GM12878 (cell line): ENCODE measurements around the gene HOXD13. TPM values are rescaled to one million over a fixed set of nuclear protein-coding genes. Genes with fewer than 3 reads are reported as not detected.
A peak's percentile ranks its signal among the peaks of the same experiment; 100 is the strongest.

Experiments used
- ATAC-seq: fragments of 200-7000 bp; cut with Tn5 transposase; 3 replicates; pipeline ENCODE4 v1.9.1; 2020; ENCODE audit warnings: mild to moderate bottlenecking, moderate library complexity
- BruUV-seq: library from RNA; stranded (reverse); fragments of 400-500 nt; replicated peaks from 2 replicates; lab custom pipeline; 2021; lab: Mats Ljungman, UMichigan
- CTCF ChIA-PET: fragments of 300-600 bp; sonication (Branson Sonifier 250); formaldehyde crosslinking; extraction: SDS; loops from one replicate; lab custom pipeline; 2021; ENCODE audit warnings: inconsistent platforms; lab: Yijun Ruan, JAX
- POLR2A ChIA-PET: fragments of 350-600 bp; formaldehyde crosslinking; extraction: SDS; loops from one replicate; lab custom pipeline; 2021; ENCODE audit warnings: inconsistent platforms; lab: Charles Lee
- RAD21 ChIA-PET: fragments of 300-600 bp; sonication (Branson Sonifier 250); formaldehyde crosslinking; loops from one replicate; lab custom pipeline; 2023; ENCODE audit warnings: antibody characterized with exemption; ENCODE audit not compliant: unreplicated experiment; lab: Charles Lee
- SMC1A ChIA-PET: fragments of 300-600 bp; sonication (Branson Sonifier 250); formaldehyde crosslinking; loops from one replicate; lab custom pipeline; 2023; ENCODE audit not compliant: unreplicated experiment, uncharacterized antibody; lab: Charles Lee
- DNase-seq: peaks from one replicate; pipeline ENCODE4 v3.0.0-alpha.2; 2011; ENCODE audit warnings: low read depth, low spot score
- FAIRE-seq: peaks from 3 replicates; lab custom pipeline; 2011; peaks lifted over from hg19 to GRCh38; lab: Jason Lieb, UNC
- H2AFZ ChIP-seq: 2 replicates; pipeline ENCODE4 v1.6.0; 2011; ENCODE audit warnings: low read depth, low read length, control low read depth; ENCODE audit not compliant: control insufficient read depth
- H3K27ac ChIP-seq: 2 replicates; pipeline ENCODE4 v1.5.1; 2011; ENCODE audit warnings: control low read depth; ENCODE audit not compliant: control insufficient read depth, insufficient read depth
- H3K27me3 ChIP-seq, 2 experiments: replicated peaks in 1 of 2; 2 replicates each; pipeline versions ENCODE4 v1.6.0 to v1.6.1; 2011; ENCODE audit warnings: low read length in 1 of 2; ENCODE audit not compliant: control insufficient read depth in 2 of 2, insufficient read depth in 2 of 2
- H3K36me3 ChIP-seq, 2 experiments: 2 replicates each; pipeline ENCODE4 v1.5.1; 2011; ENCODE audit warnings: low read length in 1 of 2; ENCODE audit not compliant: control insufficient read depth in 2 of 2, insufficient read depth in 2 of 2
- H3K4me1 ChIP-seq: 2 replicates; pipeline ENCODE4 v1.6.1; 2011; ENCODE audit warnings: mild to moderate bottlenecking, low read length, moderate library complexity, mixed read lengths; ENCODE audit not compliant: control insufficient read depth, insufficient read depth
- H3K4me2 ChIP-seq: 2 replicates; pipeline ENCODE4 v1.6.0; 2011; ENCODE audit warnings: control low read depth; ENCODE audit not compliant: control insufficient read depth, insufficient read depth
- H3K4me3 ChIP-seq: fragments of 200-600 bp; sonication (generic); 2 replicates; pipeline ENCODE4 v1.5.1; 2016
- H3K79me2 ChIP-seq: 2 replicates; pipeline ENCODE4 v1.6.0; 2011; ENCODE audit warnings: low read length; ENCODE audit not compliant: control insufficient read depth, insufficient read depth
- H3K9ac ChIP-seq: 2 replicates; pipeline ENCODE4 v1.8.0; 2011; ENCODE audit warnings: low read length, control low read depth, mixed read lengths; ENCODE audit not compliant: control insufficient read depth, insufficient read depth
- H3K9me3 ChIP-seq: replicated peaks from 3 replicates; pipeline ENCODE4 v1.5.1; 2011; ENCODE audit warnings: mild to moderate bottlenecking, low read length; ENCODE audit not compliant: control insufficient read depth, insufficient read depth
- H4K20me1 ChIP-seq: 2 replicates; pipeline ENCODE4 v1.6.0; 2011; ENCODE audit not compliant: control insufficient read depth, insufficient read depth
- CHD1 ChIP-seq: IDR thresholded peaks from 2 replicates; pipeline ENCODE4 v1.6.1; 2012; ENCODE audit warnings: low read depth, low read length, improper control_type of control experiment
- E4F1 ChIP-seq: fragments of 450-650 bp; IDR thresholded peaks from 2 replicates; pipeline ENCODE4 v1.6.1; 2018; ENCODE audit warnings: borderline replicate concordance, mild to moderate bottlenecking; ENCODE audit not compliant: partially characterized antibody
- ESRRA ChIP-seq: IDR thresholded peaks from 2 replicates; pipeline ENCODE4 v1.6.1; 2012; ENCODE audit warnings: mild to moderate bottlenecking, low read length, improper control_type of control experiment
- EZH2 ChIP-seq: IDR thresholded peaks from 2 replicates; pipeline ENCODE4 v1.6.1; 2012; ENCODE audit warnings: low read depth, mild to moderate bottlenecking, control low read depth, inconsistent platforms, low read length, borderline replicate concordance; ENCODE audit not compliant: control insufficient read depth
- FOXK2 ChIP-seq: fragments of 450-650 bp; IDR thresholded peaks from 2 replicates; pipeline ENCODE4 v1.6.1; 2017; ENCODE audit warnings: mild to moderate bottlenecking, moderate library complexity
- GABPA ChIP-seq: IDR thresholded peaks from 2 replicates; pipeline ENCODE4 v1.6.1; 2014; ENCODE audit warnings: antibody characterized with exemption, low read depth, mild to moderate bottlenecking, inconsistent platforms
- KDM1A ChIP-seq: fragments of 200-600 bp; sonication (generic); IDR thresholded peaks from 2 replicates; pipeline ENCODE4 v1.6.1; 2016; ENCODE audit warnings: borderline replicate concordance
- NFYA ChIP-seq: IDR thresholded peaks from 2 replicates; pipeline ENCODE4 v1.6.1; 2011; ENCODE audit warnings: low read depth, mild to moderate bottlenecking, low read length, improper control_type of control experiment, borderline replicate concordance
- NFYB ChIP-seq: IDR thresholded peaks from 2 replicates; pipeline ENCODE4 v1.6.1; 2011; ENCODE audit warnings: low read depth, mild to moderate bottlenecking, low read length, improper control_type of control experiment, moderate library complexity; ENCODE audit not compliant: insufficient read depth
- POLR2AphosphoS2 ChIP-seq: IDR thresholded peaks from 2 replicates; pipeline ENCODE4 v1.6.1; 2011; ENCODE audit warnings: low read depth, mild to moderate bottlenecking, low read length, improper control_type of control experiment, moderate library complexity
- RAD21 ChIP-seq: IDR thresholded peaks from 2 replicates; pipeline ENCODE4 v1.6.1; 2011; ENCODE audit warnings: mild to moderate bottlenecking, low read depth, low read length, moderate library complexity; ENCODE audit not compliant: insufficient read depth
- SMC3 ChIP-seq: IDR thresholded peaks from 2 replicates; pipeline ENCODE4 v1.6.1; 2011; ENCODE audit warnings: low read length, improper control_type of control experiment, borderline replicate concordance
- SREBF2 ChIP-seq: IDR thresholded peaks from 2 replicates; pipeline ENCODE4 v1.6.1; 2012; ENCODE audit warnings: mild to moderate bottlenecking, low read length
- TCF7 ChIP-seq: IDR thresholded peaks from 2 replicates; pipeline ENCODE4 v1.6.1; 2014; ENCODE audit warnings: antibody characterized with exemption, borderline replicate concordance
- WGBS: methylation state at CpG from one replicate; pipeline ENCODE4 v1.1.6; 2016; ENCODE audit warnings: low lambda C conversion rate; ENCODE audit not compliant: insufficient replicate concordance, insufficient coverage; ENCODE audit errors: missing lambda C conversion rate; 5-methylcytosine and 5-hydroxymethylcytosine counted together
- in situ Hi-C: fragments of 300-500 bp; cut with MboI; formaldehyde crosslinking; loops from 9 replicates; pipeline ENCODE4 v1.14.3; 2018; ENCODE audit warnings: mixed read lengths
- intact Hi-C: fragments of 100-400 bp; cut with micrococcal nuclease; formaldehyde crosslinking; loops from one replicate; pipeline ENCODE4 v1.14.2; 2022; ENCODE audit not compliant: unreplicated experiment
- polyA plus RNA-seq, 11 experiments: library from polyadenylated mRNA; depleted of rRNA in 4 of 11; unstranded in 6 of 11; stranded (reverse) in 5 of 11; fragments of >200 nt; fragmentation: Nextera tagmentation in 4 of 11; fragmentation: Illumina TruSeq in 1 of 11; extraction: Ambion mirVana in 4 of 11; extraction: Trizol in 1 of 11; gene quantifications; 1 replicate in 1 of 11; 2 replicates in 10 of 11; pipeline versions ENCODE4 v1.2.1 to v1.2.3, GENCODE V29; 2011 to 2016; ENCODE audit warnings: inconsistent platforms in 2 of 11, missing spikeins in 2 of 11, low read depth in 1 of 11
- total RNA-seq, 4 experiments: library from RNA; depleted of rRNA in 3 of 4; stranded (reverse); fragments of >200 nt in 3 of 4; fragmentation: Illumina TruSeq in 1 of 4; extraction: Trizol in 1 of 4; gene quantifications; 2 replicates each; pipeline versions ENCODE4 v1.2.1 to v1.2.3, GENCODE V29; 2013 to 2021
- TF ChIP-seq, protein P1 (sequence below): fragments of 450-650 bp; IDR thresholded peaks from 2 replicates; pipeline ENCODE4 v1.6.1; 2017; ENCODE audit warnings: mild to moderate bottlenecking, low read depth, inconsistent platforms; ENCODE audit not compliant: poor library complexity, severe bottlenecking

Gene HOXD13
- total and polyA plus RNA-seq, 10 of the 15 experiments (the other 5 are each of a cell fraction or from before 2014, with no cell fraction given): not detected

GRCh38 chr2:176088048-176088936 is 4.2 kb upstream of the HOXD13 start (continued):
- TF ChIP-seq E4F1 (no peak), SMC3 (peak; percentile 39; the same call in 1 of the 2 replicates), NFYB (no peak)

- FAIRE-seq (no peak), ATAC-seq (no peak), DNase-seq (no peak)
- WGBS: 40% methylated on average over 6 of the region's 6 CpGs
- no peak overlapping the region for H2AFZ ChIP-seq
- no peaks in the 10 kb centered on the region for H4K20me1 ChIP-seq
- H3K4me3 ChIP-seq: no peak overlapping the region
- ChIA-PET RAD21 (interaction anchor here (2.4 kb wide), 1 partner anchor 399 kb away, joined by 9 read pairs; no protein-coding TSS in a partner anchor), SMC1A (interaction anchor here (0.7 to 1.3 kb wide), 3 partner anchors 8 to 672 kb away, joined by 3 read pairs; no protein-coding TSS in a partner anchor), POLR2A (no interaction called here), CTCF (interaction anchor here (1.1 to 2.2 kb wide), 6 partner anchors 9 to 838 kb away, joined by 3 to 15 read pairs (median 4); no protein-coding TSS in a partner anchor)
- H3K9me3 ChIP-seq: no peaks in the 10 kb centered on the region; the same call in 2 of the 3 replicates
- in situ Hi-C loops: no loop called here
- peaks cover 14 to 32% of the 10 kb centered on the region in 2 experiments for H3K27me3 ChIP-seq
- no peaks in the 10 kb centered on the region for H3K79me2 ChIP-seq
- H3K36me3 ChIP-seq: no peaks in the 10 kb centered on the region
- no peak overlapping the region for H3K9ac ChIP-seq
- intact Hi-C loops: loop anchor here (10.0 kb wide), 1 partner anchor 204 kb away; no protein-coding TSS in a partner anchor
- no peak overlapping the region for H3K4me2 ChIP-seq
- no peaks in the 10 kb centered on the region for H3K4me1 ChIP-seq
- no TSS peak for BruUV-seq
- no peak overlapping the region for H3K27ac ChIP-seq
- TF ChIP-seq NFYA (no peak), POLR2AphosphoS2 (no peak), TCF7 (no peak), EZH2 (no peak), KDM1A (no peak), GABPA (no peak), FOXK2 (no peak), RAD21 (no peak), SREBF2 (no peak), CHD1 (no peak), ESRRA (no peak)
- TF ChIP-seq, protein P1, sequence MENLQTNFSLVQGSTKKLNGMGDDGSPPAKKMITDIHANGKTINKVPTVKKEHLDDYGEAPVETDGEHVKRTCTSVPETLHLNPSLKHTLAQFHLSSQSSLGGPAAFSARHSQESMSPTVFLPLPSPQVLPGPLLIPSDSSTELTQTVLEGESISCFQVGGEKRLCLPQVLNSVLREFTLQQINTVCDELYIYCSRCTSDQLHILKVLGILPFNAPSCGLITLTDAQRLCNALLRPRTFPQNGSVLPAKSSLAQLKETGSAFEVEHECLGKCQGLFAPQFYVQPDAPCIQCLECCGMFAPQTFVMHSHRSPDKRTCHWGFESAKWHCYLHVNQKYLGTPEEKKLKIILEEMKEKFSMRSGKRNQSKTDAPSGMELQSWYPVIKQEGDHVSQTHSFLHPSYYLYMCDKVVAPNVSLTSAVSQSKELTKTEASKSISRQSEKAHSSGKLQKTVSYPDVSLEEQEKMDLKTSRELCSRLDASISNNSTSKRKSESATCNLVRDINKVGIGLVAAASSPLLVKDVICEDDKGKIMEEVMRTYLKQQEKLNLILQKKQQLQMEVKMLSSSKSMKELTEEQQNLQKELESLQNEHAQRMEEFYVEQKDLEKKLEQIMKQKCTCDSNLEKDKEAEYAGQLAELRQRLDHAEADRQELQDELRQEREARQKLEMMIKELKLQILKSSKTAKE: no peak
Measured at GRCh38 chr2:176088937-176089842, 3.3 kb upstream of the HOXD13 start.
